HTR-8/SVneo (cell line): ENCODE measurements around the gene DHX16.
"Not testable (repeated sequence)": the region's sequence is repeated elsewhere in the genome, so short reads cannot be mapped to it uniquely, and the experiment has no call there.

Source experiments
- DNase-seq: peaks from one replicate; pipeline ENCODE4 v3.0.0; 2011; ENCODE audit warnings: low spot score, mixed read lengths; ENCODE audit not compliant: insufficient read length
- FAIRE-seq: peaks from 2 replicates; lab custom pipeline; 2011; peaks lifted over from hg19 to GRCh38; lab: Jason Lieb, UNC

DHX16 gene

DNA sequence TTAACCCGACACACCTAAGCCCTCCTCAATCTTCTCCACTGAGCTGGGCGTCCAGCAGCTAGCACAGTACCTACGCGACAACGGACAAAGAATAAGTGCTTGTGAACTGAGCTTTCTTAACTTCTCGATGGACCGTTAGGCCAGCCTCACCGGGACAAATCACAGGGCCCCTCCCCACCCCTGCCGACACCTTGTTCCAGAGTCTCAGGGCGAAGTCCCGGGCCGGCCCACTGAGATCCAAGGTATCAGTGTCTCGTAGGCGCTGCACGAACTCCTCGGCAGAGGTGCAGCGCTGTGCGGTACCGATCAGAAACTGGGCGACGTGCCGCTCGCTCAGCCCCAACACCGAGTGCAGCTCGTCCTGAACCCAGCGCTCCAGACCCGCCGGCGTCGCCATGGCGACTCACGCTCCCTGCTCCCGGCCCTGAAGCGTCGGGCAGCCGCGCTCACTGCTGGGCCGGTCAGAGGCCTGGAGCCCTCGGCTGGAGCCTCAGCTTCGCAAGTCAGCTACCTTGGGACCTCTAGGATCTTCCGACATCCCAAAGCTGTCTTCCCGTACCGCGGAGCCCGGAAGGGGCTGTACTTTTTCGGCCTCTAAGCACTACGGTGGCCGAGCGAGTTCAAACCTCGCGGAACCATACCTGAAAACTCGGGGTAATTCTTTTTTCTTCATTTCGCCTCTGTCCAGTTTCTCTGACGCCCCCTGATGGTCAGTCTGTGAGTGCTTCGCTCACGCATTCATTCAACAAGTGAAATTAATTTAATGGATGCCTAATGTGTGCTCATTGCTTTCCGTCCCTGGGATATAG lies at the start of gene DHX16:
TSS of gene DHX16 (minus strand) at position 562 of the 809 bp plus-strand sequence. CDS start at position 397, 165 bp downstream.
- peak; percentile 96 for DNase-seq
- FAIRE-seq, result peak; percentile 69

DNA sequence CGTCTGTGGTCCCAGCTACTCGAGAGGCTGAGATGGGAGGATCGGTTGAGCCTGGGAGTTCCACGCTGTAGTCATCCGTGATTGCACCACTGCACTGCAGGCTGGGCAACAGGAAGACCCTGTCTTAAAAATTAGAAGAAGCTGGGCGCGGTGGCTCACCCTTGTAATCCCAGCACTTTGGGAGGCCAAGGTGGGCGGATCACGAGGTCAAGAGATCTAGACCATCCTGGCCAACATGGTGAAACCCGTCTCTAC lies 49.1 kb upstream of the DHX16 start:
- not testable (repeated sequence) for FAIRE-seq, DNase-seq

- FAIRE-seq (peak; percentile 63), DNase-seq (peak; percentile 64)
These were observed 48.6 kb upstream of the DHX16 start for GRCh38 chr6:30721198-30722024.

DNA sequence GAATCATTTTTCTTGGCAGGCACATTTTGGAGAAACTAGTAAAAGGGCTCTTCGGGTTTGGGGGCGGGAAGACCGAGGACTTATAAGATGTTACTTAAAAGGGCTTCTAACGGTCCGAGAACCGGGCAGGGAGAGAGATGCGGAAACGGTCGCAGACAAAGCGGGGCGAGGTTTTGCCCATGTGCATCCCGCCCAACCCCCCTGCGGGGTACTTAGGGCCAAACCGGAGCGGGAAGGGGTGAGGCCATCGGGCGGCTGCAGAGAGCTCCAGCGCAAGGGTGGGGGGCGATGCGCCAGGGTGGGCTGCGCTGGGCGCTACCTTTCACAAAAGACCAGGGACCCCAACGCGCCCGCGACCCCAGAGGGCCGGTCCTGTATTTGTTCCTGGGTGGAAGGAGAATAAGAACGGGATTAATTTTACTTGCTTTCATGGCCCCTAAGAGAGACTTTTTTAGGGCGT lies 48.0 kb upstream of the DHX16 start:
- FAIRE-seq (no peak), DNase-seq (no peak)

DNA sequence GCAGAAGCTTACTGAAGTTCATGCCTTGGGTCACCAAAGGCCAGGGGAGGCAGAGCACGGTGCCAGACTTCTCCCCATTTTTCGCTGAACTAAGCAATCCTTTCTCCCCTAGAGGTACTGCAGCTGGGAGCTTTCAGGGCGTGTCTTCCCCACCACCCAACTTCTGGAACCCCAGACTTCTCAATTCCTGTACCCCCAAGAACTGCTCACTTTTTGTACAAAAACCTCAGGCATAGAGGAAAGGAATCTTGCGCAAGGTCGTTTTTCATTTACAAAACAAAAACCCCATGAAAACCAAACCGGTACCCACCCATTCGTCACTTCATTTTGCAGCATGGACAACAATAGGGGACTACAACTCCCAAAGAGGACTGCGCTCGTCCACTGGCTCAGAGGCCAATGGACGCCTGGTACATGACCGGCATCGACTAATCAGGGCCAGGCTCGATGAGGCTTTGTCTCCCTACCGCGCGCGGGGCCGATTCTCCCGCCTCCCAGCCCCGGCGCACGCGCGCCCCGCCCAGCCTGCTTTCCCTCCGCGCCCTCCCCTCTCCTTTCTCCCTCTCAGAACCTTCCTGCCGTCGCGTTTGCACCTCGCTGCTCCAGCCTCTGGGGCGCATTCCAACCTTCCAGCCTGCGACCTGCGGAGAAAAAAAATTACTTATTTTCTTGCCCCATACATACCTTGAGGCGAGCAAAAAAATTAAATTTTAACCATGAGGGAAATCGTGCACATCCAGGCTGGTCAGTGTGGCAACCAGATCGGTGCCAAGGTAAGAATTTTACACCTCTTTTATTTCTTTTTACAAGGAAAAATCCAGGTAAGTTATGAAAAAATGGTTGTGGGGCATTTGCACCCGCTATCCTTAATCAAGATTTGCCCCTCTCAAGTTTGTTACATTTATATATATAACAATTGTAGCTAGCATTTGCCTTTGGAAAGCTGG lies 47.3 kb upstream of the DHX16 start, which contains the start of gene TUBB:
TSS of gene TUBB (plus strand) at position 562 of the 947 bp plus-strand sequence. CDS start at position 717, 155 bp downstream.
- FAIRE-seq (peak; percentile 81), DNase-seq (peak; percentile 93)

DNA sequence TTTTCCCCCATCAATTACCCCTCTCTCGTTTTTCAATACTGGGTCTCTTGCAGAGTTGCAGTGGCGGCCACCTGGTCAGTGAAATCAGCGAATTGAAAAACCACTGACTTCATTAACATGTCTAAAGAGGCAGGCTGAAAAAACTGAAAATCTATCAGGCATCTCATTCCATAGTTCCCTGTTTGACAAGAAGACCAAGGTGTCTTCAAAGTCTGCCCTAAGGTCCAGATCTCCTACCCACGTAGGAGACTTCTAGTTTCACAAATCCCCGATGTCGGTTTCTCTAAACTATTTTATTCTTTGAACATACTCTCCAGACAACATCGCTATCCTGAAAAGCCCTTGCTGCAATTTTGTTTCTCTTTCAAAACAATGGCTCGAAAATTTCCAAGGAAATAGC lies 46.5 kb upstream of the DHX16 start:
- FAIRE-seq (no peak), DNase-seq (no peak)

DNA sequence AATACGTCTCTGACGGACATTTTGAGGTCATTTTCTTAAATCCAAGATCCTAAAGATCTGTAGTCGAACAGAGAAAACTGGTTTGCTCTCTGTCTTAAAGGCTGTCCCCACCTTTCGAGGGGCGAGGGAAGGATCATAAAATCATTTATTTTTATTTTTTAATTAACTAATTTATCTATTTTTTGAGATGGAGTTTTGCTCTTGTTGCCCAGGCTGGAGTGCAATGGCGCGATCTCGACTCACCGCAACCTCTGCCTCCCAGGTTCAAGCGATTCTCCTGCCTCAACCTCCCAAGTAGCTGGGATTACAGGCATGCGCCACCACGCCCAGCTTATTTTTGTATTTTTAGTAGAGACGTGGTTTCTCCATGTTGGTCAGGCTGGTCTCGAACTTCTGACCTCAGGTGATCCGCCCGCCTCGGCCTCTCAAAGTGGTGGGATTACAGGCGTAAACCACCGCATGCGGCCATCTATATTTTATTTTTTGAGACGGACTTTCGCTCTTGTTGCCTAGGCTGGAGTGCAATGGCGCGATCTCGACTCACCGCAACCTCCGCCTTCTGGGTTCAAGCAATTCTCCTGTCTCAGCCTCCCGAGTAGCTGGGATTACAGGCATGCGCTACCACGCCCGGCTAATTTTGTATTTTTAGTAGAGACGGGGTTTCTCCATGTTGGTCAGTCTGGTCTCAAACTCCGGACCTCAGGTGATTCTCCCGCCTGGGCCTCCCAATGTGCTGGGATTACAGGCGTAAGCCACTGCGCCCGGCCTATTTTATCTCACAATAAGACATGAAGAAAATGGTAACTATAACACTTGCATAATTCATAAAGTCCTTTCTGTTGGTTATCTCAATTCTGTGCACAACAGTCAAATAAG lies 45.3 kb upstream of the DHX16 start:
- not testable (repeated sequence) for FAIRE-seq, DNase-seq

- FAIRE-seq, result peak; percentile 92
- DNase-seq, result peak; percentile 97
These were observed 44.5 kb upstream of the DHX16 start, which contains the start of gene MDC1 for GRCh38 chr6:30717129-30717844. Gene MDC1, minus strand, starts transcription at chr6:30717281. Its CDS starts 2,106 bp downstream, at chr6:30715175.

- FAIRE-seq (no peak), DNase-seq (no peak)
These were observed 44.0 kb upstream of the DHX16 start for GRCh38 chr6:30716879-30717128.

- FAIRE-seq (no peak), DNase-seq (no peak)
These were observed 41.5 kb upstream of the DHX16 start for GRCh38 chr6:30714263-30714662.

DNA sequence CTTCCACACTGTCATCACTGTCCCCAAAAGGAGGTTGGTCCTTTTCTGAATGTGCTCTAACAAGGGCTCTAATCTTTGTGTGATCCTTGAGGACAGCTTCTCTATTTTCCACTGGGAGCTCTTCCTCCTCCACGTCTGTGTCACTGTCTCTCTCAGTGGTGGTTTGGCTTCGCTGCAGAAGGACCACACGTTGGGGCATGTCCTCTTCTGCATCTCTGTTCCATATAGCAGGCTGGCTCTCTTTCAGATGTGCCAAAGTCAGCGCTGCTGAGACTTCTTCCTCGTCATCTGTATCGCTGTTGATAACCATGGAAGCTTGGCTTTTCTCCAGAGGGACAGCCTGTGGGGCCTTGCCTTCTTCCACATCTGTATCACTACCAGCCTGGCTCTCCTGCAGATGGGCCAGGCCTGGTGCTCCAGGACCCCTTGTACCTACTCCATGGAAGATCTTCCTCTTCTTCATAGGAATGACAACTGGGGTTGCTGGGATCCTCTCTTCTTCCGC lies 39.7 kb upstream of the DHX16 start:
- FAIRE-seq (no peak), DNase-seq (no peak)

GRCh38 chr6:30711758-30712380 lies 39.1 kb upstream of the DHX16 start:
- no peak for DNase-seq

DNA sequence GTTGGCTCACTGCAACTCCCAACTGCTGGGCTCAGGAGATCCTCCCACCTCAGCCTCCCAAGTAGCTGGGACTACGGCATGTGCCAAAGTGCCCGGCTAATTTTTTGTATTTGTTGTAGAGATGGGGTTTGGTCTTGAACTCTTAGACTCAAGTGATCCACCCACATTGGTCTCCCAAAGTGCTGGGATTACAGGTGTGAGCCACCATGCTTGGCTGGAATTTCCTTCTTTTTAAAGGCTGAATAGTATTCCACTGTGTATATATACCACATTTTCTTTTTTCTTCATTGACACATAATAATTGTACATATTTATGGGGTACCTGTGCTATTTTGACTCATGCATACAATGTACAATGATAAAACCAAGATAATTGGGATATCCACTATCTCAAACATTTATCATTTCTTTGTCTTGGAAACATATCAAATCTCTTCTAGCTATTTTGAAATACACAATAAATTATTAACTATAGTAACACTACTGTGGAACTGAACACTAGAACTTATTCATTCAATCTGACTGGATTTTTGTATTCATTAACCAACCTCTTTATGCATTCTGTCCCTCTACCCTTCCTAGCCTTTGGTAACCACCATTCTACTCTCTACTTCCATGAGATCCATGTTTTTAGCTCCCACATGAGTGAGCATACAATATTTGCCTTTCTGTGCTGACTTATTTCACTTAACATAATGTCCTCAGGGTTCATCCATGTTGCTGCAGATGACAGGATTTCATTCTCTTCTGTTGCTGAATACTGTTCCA lies 36.5 kb upstream of the DHX16 start:
- FAIRE-seq, result no peak

More at GRCh38 chr6:30711758-30712380, 39.1 kb upstream of the DHX16 start:
- no peak for FAIRE-seq

DNA sequence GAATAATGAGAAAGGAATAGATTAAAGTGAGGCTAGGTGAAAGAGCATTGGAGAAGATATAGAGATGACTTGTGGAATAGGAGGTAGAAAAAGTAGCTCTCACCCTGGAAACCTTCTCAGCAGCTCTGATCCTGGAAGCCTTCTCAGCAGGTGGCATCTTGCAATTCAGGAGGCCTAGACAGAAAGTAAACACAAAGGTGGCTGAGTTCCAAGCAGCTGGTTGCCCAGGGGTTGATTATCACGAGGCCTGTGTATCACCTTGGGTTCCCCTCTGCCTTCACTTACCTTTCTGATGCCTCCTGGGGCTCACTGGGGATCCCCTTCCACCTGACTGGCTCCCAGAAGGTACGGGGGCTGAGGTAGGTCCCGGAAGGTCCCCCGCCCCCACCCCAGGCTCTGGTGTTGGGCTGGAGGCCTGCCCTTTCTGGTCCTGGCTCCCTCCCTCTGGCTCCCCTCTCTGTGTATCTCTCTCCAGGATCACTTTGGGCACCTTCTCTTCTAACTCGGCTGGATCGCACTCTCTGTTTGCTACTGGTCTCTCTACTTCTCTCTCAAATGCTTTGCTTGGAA lies 34.6 kb upstream of the DHX16 start:
- FAIRE-seq, result no peak

More for the DNA sequence above, 36.5 kb upstream of the DHX16 start:
- no peak for DNase-seq

GRCh38 chr6:30705620-30706019 lies 32.8 kb upstream of the DHX16 start:
- DNase-seq (no peak), FAIRE-seq (no peak)

More for the DNA sequence above, 34.6 kb upstream of the DHX16 start:
- DNase-seq, result no peak

DNA sequence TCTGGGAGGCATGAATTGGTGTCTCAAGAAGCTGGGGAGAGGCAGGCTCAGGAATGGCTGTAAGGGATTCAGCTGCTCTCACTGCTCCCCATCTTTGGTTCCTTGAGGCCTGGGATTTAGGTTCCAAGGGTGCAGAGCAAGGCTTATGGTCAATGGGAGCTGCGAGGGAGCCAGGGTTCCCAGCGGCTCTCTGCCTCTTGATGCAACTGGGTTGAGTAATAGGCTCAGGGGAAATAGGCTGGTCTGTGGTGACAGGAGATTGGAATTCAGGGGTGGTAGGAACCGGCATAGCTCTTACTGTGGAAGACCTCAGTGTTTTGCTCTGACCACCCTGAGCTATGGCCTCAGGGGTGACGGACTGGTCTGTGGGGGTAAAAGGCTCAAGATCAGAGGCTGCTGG lies 31.0 kb upstream of the DHX16 start:
- no peak for FAIRE-seq
- no peak for DNase-seq

DNA sequence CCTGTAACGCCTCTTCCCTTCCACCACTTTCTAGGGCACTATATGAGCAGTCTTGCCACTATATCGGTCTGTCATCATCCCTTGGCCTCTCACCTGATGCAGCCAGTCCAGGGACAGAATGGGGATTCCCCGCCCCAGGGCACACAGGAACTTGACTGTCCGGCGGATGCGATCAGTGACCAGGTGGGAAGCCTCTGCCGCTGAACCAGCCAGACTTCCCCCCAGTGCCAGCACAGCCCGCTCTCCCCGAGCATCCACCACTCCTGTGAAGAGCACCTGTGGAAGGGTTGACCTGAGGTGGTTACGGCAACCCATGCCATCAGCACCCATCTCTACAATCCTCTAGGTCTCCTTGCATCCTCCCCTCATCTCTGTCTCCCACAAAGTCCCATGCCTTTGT lies 30.2 kb upstream of the DHX16 start:
- FAIRE-seq, result no peak
- DNase-seq, result no peak
